ENCODE measurements around the gene BMP6.
A peak's percentile ranks its signal among the peaks of the same experiment; 100 is the strongest.

GRCh38 chr6:7697820-7698623, 27.9 kb upstream of the BMP6 start:
- no peak for TF ChIP-seq CTCF (IDR thresholded peaks at IDR 0.05)
- TF ChIP-seq POLR2A (IDR thresholded peaks at IDR 0.05) = no peak
- TF ChIP-seq POLR2AphosphoS5 (IDR thresholded peaks at IDR 0.05) = peak in 2 of 4 donors; percentile 26 to 54
- peak in 2 of 4 donors; percentile 4 to 17 for TF ChIP-seq EP300 (IDR thresholded peaks at IDR 0.05)

Measured in sigmoid colon (tissue), 4 donors.